Stomach smooth muscle (tissue), 2 donors: ENCODE data around the gene RAB38.

ENCODE experiments used
- H3K27ac ChIP-seq: one replicate; pipeline ENCODE4 v1.7.0; 2013; ENCODE audit warnings: mild to moderate bottlenecking, low read length, inconsistent platforms
- H3K27me3 ChIP-seq, 2 donors: one replicate each; pipeline ENCODE4 v1.7.0; 2013; ENCODE audit warnings: low read length in 2 of 2; ENCODE audit not compliant: insufficient read depth in 2 of 2, control insufficient read depth in 1 of 2
- H3K36me3 ChIP-seq, 2 donors: one replicate each; pipeline ENCODE4 v1.7.0; 2013; ENCODE audit warnings: low read length in 2 of 2; ENCODE audit not compliant: control insufficient read depth in 2 of 2, insufficient read depth in 2 of 2
- H3K4me1 ChIP-seq: one replicate; pipeline ENCODE4 v1.7.0; 2013; ENCODE audit warnings: low read length; ENCODE audit not compliant: control insufficient read depth, insufficient read depth
- H3K4me3 ChIP-seq, 2 donors: one replicate each; pipeline ENCODE4 v1.7.0; 2013; ENCODE audit warnings: low read length in 2 of 2
- H3K9ac ChIP-seq, 2 donors: one replicate each; pipeline ENCODE4 v1.7.0; 2013; ENCODE audit warnings: low read length in 2 of 2, mild to moderate bottlenecking in 1 of 2
- H3K9me3 ChIP-seq, 2 donors: one replicate each; pipeline ENCODE4 v1.7.0; 2013; ENCODE audit warnings: low read length in 2 of 2; ENCODE audit not compliant: control insufficient read depth in 2 of 2
- donor health status: healthy.
- donor health status: Pancreatic carcinoma.

Gene RAB38

GRCh38 chr11:88104408-88104807 is 70.8 kb downstream of the RAB38 start:
- H3K4me3 ChIP-seq: no peak overlapping the region

GRCh38 chr11:88103337-88104206 is 71.7 kb downstream of the RAB38 start:
- Histone ChIP-seq H3K4me1 (no peaks in the 10 kb centered on the region), H3K4me3 (no peak overlapping the region), H3K27me3 (no peaks in the 10 kb centered on the region), H3K9me3 (no peaks in the 10 kb centered on the region), H3K9ac (no peak overlapping the region), H3K27ac (no peak overlapping the region), H3K36me3 (no peaks in the 10 kb centered on the region)

More at GRCh38 chr11:88104408-88104807, 70.8 kb downstream of the RAB38 start:
- H3K27ac ChIP-seq: no peak overlapping the region
- no peaks in the 10 kb centered on the region for H3K36me3 ChIP-seq
- H3K9ac ChIP-seq: no peak overlapping the region
- no peaks in the 10 kb centered on the region for H3K4me1 ChIP-seq
- no peaks in the 10 kb centered on the region for H3K9me3 ChIP-seq
- H3K27me3 ChIP-seq: no peaks in the 10 kb centered on the region

- H3K27ac ChIP-seq: no peak overlapping the region
- H3K9ac ChIP-seq: no peak overlapping the region
- no peak overlapping the region for H3K4me3 ChIP-seq
- H3K4me1 ChIP-seq: no peaks in the 10 kb centered on the region
- no peaks in the 10 kb centered on the region for H3K9me3 ChIP-seq
- no peaks in the 10 kb centered on the region for H3K36me3 ChIP-seq
- no peaks in the 10 kb centered on the region for H3K27me3 ChIP-seq
Measured at GRCh38 chr11:88102598-88102934, 72.7 kb downstream of the RAB38 start.

- Histone ChIP-seq H3K36me3 (no peaks in the 10 kb centered on the region), H3K27ac (no peak overlapping the region), H3K27me3 (no peaks in the 10 kb centered on the region), H3K4me3 (no peak overlapping the region), H3K4me1 (no peaks in the 10 kb centered on the region), H3K9ac (no peak overlapping the region), H3K9me3 (no peaks in the 10 kb centered on the region)
Measured at GRCh38 chr11:88101881-88102597, 73.2 kb downstream of the RAB38 start.

- Histone ChIP-seq H3K4me1 (no peaks in the 10 kb centered on the region), H3K9me3 (no peaks in the 10 kb centered on the region), H3K4me3 (no peak overlapping the region), H3K9ac (no peak overlapping the region), H3K27ac (no peak overlapping the region), H3K27me3 (no peaks in the 10 kb centered on the region), H3K36me3 (no peaks in the 10 kb centered on the region)
Measured at GRCh38 chr11:88100151-88100550, 75.1 kb downstream of the RAB38 start.

GRCh38 chr11:88098289-88098688 is 77.0 kb downstream of the RAB38 start:
- Histone ChIP-seq H3K9ac (no peak overlapping the region), H3K27me3 (no peaks in the 10 kb centered on the region)

GRCh38 chr11:88089134-88089533 is 86.1 kb downstream of the RAB38 start:
- H3K4me1 ChIP-seq: no peaks in the 10 kb centered on the region
- no peak overlapping the region for H3K27ac ChIP-seq
- H3K4me3 ChIP-seq: no peak overlapping the region
- no peaks in the 10 kb centered on the region for H3K36me3 ChIP-seq
- no peaks in the 10 kb centered on the region for H3K9me3 ChIP-seq
- no peaks in the 10 kb centered on the region for H3K27me3 ChIP-seq
- H3K9ac ChIP-seq: no peak overlapping the region

More at GRCh38 chr11:88098289-88098688, 77.0 kb downstream of the RAB38 start:
- no peaks in the 10 kb centered on the region for H3K4me1 ChIP-seq
- H3K9me3 ChIP-seq: no peaks in the 10 kb centered on the region
- H3K27ac ChIP-seq: no peak overlapping the region
- no peak overlapping the region for H3K4me3 ChIP-seq
- H3K36me3 ChIP-seq: no peaks in the 10 kb centered on the region

GRCh38 chr11:88087337-88087736 is 87.9 kb downstream of the RAB38 start:
- Histone ChIP-seq H3K4me1 (no peaks in the 10 kb centered on the region), H3K27ac (no peak overlapping the region), H3K4me3 (no peak overlapping the region), H3K27me3 (no peaks in the 10 kb centered on the region), H3K9ac (no peak overlapping the region), H3K9me3 (no peaks in the 10 kb centered on the region), H3K36me3 (no peaks in the 10 kb centered on the region)

- Histone ChIP-seq H3K9me3 (no peaks in the 10 kb centered on the region), H3K4me3 (no peak overlapping the region), H3K9ac (no peak overlapping the region), H3K27me3 (no peaks in the 10 kb centered on the region), H3K4me1 (no peaks in the 10 kb centered on the region), H3K27ac (no peak overlapping the region), H3K36me3 (no peaks in the 10 kb centered on the region)
Measured at GRCh38 chr11:88086297-88086696, 88.9 kb downstream of the RAB38 start.

- no peak overlapping the region for H3K9ac ChIP-seq
- H3K36me3 ChIP-seq: no peaks in the 10 kb centered on the region
- H3K4me3 ChIP-seq: no peak overlapping the region
- H3K27me3 ChIP-seq: no peaks in the 10 kb centered on the region
- H3K27ac ChIP-seq: no peak overlapping the region
- no peaks in the 10 kb centered on the region for H3K9me3 ChIP-seq
- H3K4me1 ChIP-seq: no peaks in the 10 kb centered on the region
Measured at GRCh38 chr11:88070437-88070836, 104.8 kb downstream of the RAB38 start.
